Activated T-cell treated with anti-CD3 and anti-CD28 coated beads, Interleukin-2, amount 50 U/mL, for 72 hours (primary cell): ENCODE measurements around the gene ZNF764. TPM values are rescaled to one million over a fixed set of nuclear protein-coding genes. Genes with fewer than 3 reads are reported as not detected.
A peak's percentile ranks its signal among the peaks of the same experiment; 100 is the strongest.

Source experiments
- ATAC-seq, 2 donors: fragments of 150-1000 bp; cut with Tn5 transposase; replicated peaks in 1 of 2; 2 replicates each; pipeline ENCODE4 v1.10.0; 2021; ENCODE audit warnings: moderate library complexity in 2 of 2, mild to moderate bottlenecking in 1 of 2
- DNase-seq, 2 donors: peaks; one replicate each; pipeline ENCODE4 v3.0.0; 2021 to 2022; ENCODE audit warnings: mixed read lengths in 1 of 2
- H3K27ac Mint-ChIP-seq: one replicate; pipeline ENCODE4 v1.8.0; 2022; ENCODE audit warnings: mild to moderate bottlenecking, moderate library complexity, mixed read lengths
- H3K27me3 Mint-ChIP-seq: one replicate; pipeline ENCODE4 v1.8.0; 2022; ENCODE audit warnings: low read depth, mixed read lengths
- H3K36me3 Mint-ChIP-seq, 2 donors: one replicate each; pipeline ENCODE4 v1.8.0; 2022; ENCODE audit warnings: mixed read lengths in 2 of 2, mild to moderate bottlenecking in 1 of 2; ENCODE audit not compliant: insufficient read depth in 2 of 2
- H3K4me1 Mint-ChIP-seq: one replicate; pipeline ENCODE4 v1.8.0; 2022; ENCODE audit warnings: low read depth, mixed read lengths
- H3K4me3 Mint-ChIP-seq, 2 donors: one replicate each; pipeline ENCODE4 v1.8.0; 2022; ENCODE audit warnings: mild to moderate bottlenecking in 2 of 2, mixed read lengths in 2 of 2, moderate library complexity in 2 of 2
- H3K9me3 Mint-ChIP-seq, 2 donors: one replicate each; pipeline ENCODE4 v1.8.0; 2022; ENCODE audit warnings: mixed read lengths in 2 of 2
- total RNA-seq, 2 donors: library from RNA; stranded (reverse); gene quantifications; one replicate each; pipeline ENCODE4 v1.2.3, GENCODE V29; 2022

The ZNF764 gene
- total RNA-seq, 2 donors from 2014 or later, result 10.7 to 12.7 TPM

GRCh38 chr16:30567160-30567990 lies 9.2 kb upstream of the ZNF764 start:
- peak; percentile 71 to 84 for DNase-seq
- peak; percentile 47 to 59 for ATAC-seq
- H3K4me3 Mint-ChIP-seq, result peak overlapping the region; percentile 81 to 93

GRCh38 chr16:30566531-30566930 lies 8.4 kb upstream of the ZNF764 start:
- H3K27ac Mint-ChIP-seq, result peak overlapping the region; percentile 83
- H3K9me3 Mint-ChIP-seq, result no peaks in the 10 kb centered on the region
- peaks cover 44% of the 10 kb centered on the region for H3K4me1 Mint-ChIP-seq
- ATAC-seq (no peak), DNase-seq (no peak)
- H3K36me3 Mint-ChIP-seq, result no peaks in the 10 kb centered on the region
- no peaks in the 10 kb centered on the region for H3K27me3 Mint-ChIP-seq
- no peak overlapping the region for H3K4me3 Mint-ChIP-seq

More at GRCh38 chr16:30567160-30567990, 9.2 kb upstream of the ZNF764 start:
- Mint-ChIP-seq H3K4me1 (peaks cover 45% of the 10 kb centered on the region), H3K27ac (peak overlapping the region; percentile 98), H3K27me3 (no peaks in the 10 kb centered on the region), H3K9me3 (no peaks in the 10 kb centered on the region), H3K36me3 (no peaks in the 10 kb centered on the region)

GRCh38 chr16:30565984-30566383 lies 7.8 kb upstream of the ZNF764 start:
- no peak for DNase-seq
- Mint-ChIP-seq H3K36me3 (no peaks in the 10 kb centered on the region), H3K4me3 (no peak overlapping the region), H3K27me3 (no peaks in the 10 kb centered on the region), H3K9me3 (no peaks in the 10 kb centered on the region), H3K4me1 (peaks cover 48% of the 10 kb centered on the region), H3K27ac (no peak overlapping the region)
- no peak for ATAC-seq

- Mint-ChIP-seq H3K27ac (no peak overlapping the region), H3K4me3 (no peak overlapping the region), H3K36me3 (no peaks in the 10 kb centered on the region), H3K4me1 (peaks cover 47% of the 10 kb centered on the region), H3K27me3 (no peaks in the 10 kb centered on the region), H3K9me3 (no peaks in the 10 kb centered on the region)
- DNase-seq (no peak), ATAC-seq (no peak)
Observed at GRCh38 chr16:30565526-30565925, 7.4 kb upstream of the ZNF764 start.

- Mint-ChIP-seq H3K36me3 (peaks cover 0 to 5% of the 10 kb centered on the region in 2 donors), H3K4me3 (peak overlapping the region; percentile 90), H3K4me1 (peaks cover 46% of the 10 kb centered on the region), H3K27ac (no peak overlapping the region), H3K27me3 (no peaks in the 10 kb centered on the region), H3K9me3 (no peaks in the 10 kb centered on the region)
- ATAC-seq (no peak), DNase-seq (no peak)
Observed at GRCh38 chr16:30562021-30562420, 3.8 kb upstream of the ZNF764 start.

- DNase-seq, result no peak
- no peaks in the 10 kb centered on the region for H3K27me3 Mint-ChIP-seq
- H3K4me1 Mint-ChIP-seq, result peaks cover 46% of the 10 kb centered on the region
- peak overlapping the region; percentile 90 for H3K4me3 Mint-ChIP-seq
- H3K9me3 Mint-ChIP-seq, result no peaks in the 10 kb centered on the region
- H3K27ac Mint-ChIP-seq, result peak overlapping the region; percentile 40
- ATAC-seq, result no peak
- peaks cover 0 to 5% of the 10 kb centered on the region in 2 donors for H3K36me3 Mint-ChIP-seq
Observed at GRCh38 chr16:30561089-30561816, 3.1 kb upstream of the ZNF764 start.

- H3K36me3 Mint-ChIP-seq, result peaks cover 0 to 5% of the 10 kb centered on the region in 2 donors
- no peak for ATAC-seq
- no peak overlapping the region for H3K27ac Mint-ChIP-seq
- H3K4me3 Mint-ChIP-seq, result peak overlapping the region; percentile 35 to 51
- no peaks in the 10 kb centered on the region for H3K9me3 Mint-ChIP-seq
- no peaks in the 10 kb centered on the region for H3K27me3 Mint-ChIP-seq
- no peak for DNase-seq
- H3K4me1 Mint-ChIP-seq, result peaks cover 49% of the 10 kb centered on the region
Observed at GRCh38 chr16:30559690-30560089, 1.5 kb upstream of the ZNF764 start.

GRCh38 chr16:30558789-30559377 lies 709 bp upstream of the ZNF764 start:
- H3K27me3 Mint-ChIP-seq, result no peaks in the 10 kb centered on the region
- peak overlapping the region; percentile 90 to 94 for H3K4me3 Mint-ChIP-seq
- no peaks in the 10 kb centered on the region for H3K9me3 Mint-ChIP-seq
- ATAC-seq (no peak), DNase-seq (no peak)
- H3K27ac Mint-ChIP-seq, result peak overlapping the region; percentile 85
- H3K4me1 Mint-ChIP-seq, result peaks cover 57% of the 10 kb centered on the region
- peaks cover 0 to 10% of the 10 kb centered on the region in 2 donors for H3K36me3 Mint-ChIP-seq

GRCh38 chr16:30557707-30557956 lies 542 bp downstream of the ZNF764 start:
- ATAC-seq (no peak), DNase-seq (no peak)
- Mint-ChIP-seq H3K36me3 (peaks cover 0 to 10% of the 10 kb centered on the region in 2 donors), H3K4me1 (peaks cover 69% of the 10 kb centered on the region), H3K27me3 (no peaks in the 10 kb centered on the region), H3K27ac (peak overlapping the region; percentile 93), H3K9me3 (no peaks in the 10 kb centered on the region), H3K4me3 (peak overlapping the region; percentile 90 to 94)

- Mint-ChIP-seq H3K4me1 (peaks cover 77% of the 10 kb centered on the region), H3K27me3 (no peaks in the 10 kb centered on the region), H3K9me3 (no peaks in the 10 kb centered on the region), H3K4me3 (peak overlapping the region; percentile 77 to 94), H3K36me3 (peaks cover 3 to 10% of the 10 kb centered on the region in 2 donors), H3K27ac (peak overlapping the region; percentile 68)
- no peak for DNase-seq
- no peak for ATAC-seq
Observed at GRCh38 chr16:30556125-30556473, 2.1 kb downstream of the ZNF764 start.

GRCh38 chr16:30555315-30556124 lies 2.7 kb downstream of the ZNF764 start:
- no peak for ATAC-seq
- Mint-ChIP-seq H3K4me3 (peak overlapping the region; percentile 77 to 94), H3K4me1 (peaks cover 76% of the 10 kb centered on the region), H3K9me3 (no peaks in the 10 kb centered on the region), H3K27me3 (no peaks in the 10 kb centered on the region), H3K36me3 (peaks cover 3 to 10% of the 10 kb centered on the region in 2 donors), H3K27ac (peak overlapping the region; percentile 68)
- DNase-seq, result no peak

- peaks cover 69% of the 10 kb centered on the region for H3K4me1 Mint-ChIP-seq
- no peaks in the 10 kb centered on the region for H3K27me3 Mint-ChIP-seq
- no peak overlapping the region for H3K4me3 Mint-ChIP-seq
- DNase-seq (no peak), ATAC-seq (no peak)
- H3K27ac Mint-ChIP-seq, result no peak overlapping the region
- H3K9me3 Mint-ChIP-seq, result no peaks in the 10 kb centered on the region
- peaks cover 3 to 10% of the 10 kb centered on the region in 2 donors for H3K36me3 Mint-ChIP-seq
Observed at GRCh38 chr16:30554557-30555314, 3.4 kb downstream of the ZNF764 start.
